SU-DHL-6 (cell line): ENCODE measurements around the gene EPB41L3.

Source experiments
- H2AFZ ChIP-seq: fragments of 200-600 bp; sonication (generic); 2 replicates; pipeline ENCODE4 v1.6.1; 2014; ENCODE audit warnings: low read depth, mild to moderate bottlenecking, moderate library complexity, mixed read lengths, antibody characterized with exemption, low read length; ENCODE audit not compliant: severe bottlenecking
- H3F3A ChIP-seq: fragments of 200-600 bp; shearing (Covaris generic); 2 replicates; pipeline ENCODE4 v1.6.0; 2016; ENCODE audit warnings: antibody characterized with exemption, mild to moderate bottlenecking; ENCODE audit not compliant: insufficient read depth
- H3K27ac ChIP-seq: fragments of 200-600 bp; sonication (generic); 2 replicates; pipeline ENCODE4 v1.5.1; 2016; ENCODE audit warnings: low read depth, mild to moderate bottlenecking, low read length, moderate library complexity, mixed read lengths
- H3K27me3 ChIP-seq: fragments of 200-600 bp; sonication (generic), shearing (Covaris generic); 2 replicates; pipeline ENCODE4 v1.6.0; 2014; ENCODE audit warnings: mild to moderate bottlenecking, low read length
- H3K36me3 ChIP-seq: fragments of 200-600 bp; sonication (generic); 2 replicates; pipeline ENCODE4 v1.6.1; 2014; ENCODE audit warnings: mild to moderate bottlenecking, low read length, mixed read lengths
- H3K4me2 ChIP-seq: fragments of 300-600, 200-600 bp; shearing (Covaris generic), sonication (generic); 2 replicates; pipeline ENCODE4 v1.6.0; 2014; ENCODE audit warnings: low read length, low read depth, mild to moderate bottlenecking; ENCODE audit not compliant: poor library complexity, severe bottlenecking
- H3K4me3 ChIP-seq: fragments of 200-600 bp; sonication (generic); 2 replicates; pipeline ENCODE4 v1.5.1; 2014; ENCODE audit warnings: antibody characterized with exemption, low read length, mild to moderate bottlenecking, mixed read lengths; ENCODE audit not compliant: insufficient read depth, poor library complexity, severe bottlenecking
- H3K79me2 ChIP-seq: fragments of 200-600 bp; sonication (generic); 2 replicates; pipeline ENCODE4 v1.6.1; 2014; ENCODE audit warnings: mild to moderate bottlenecking, low read length, moderate library complexity; ENCODE audit not compliant: insufficient read depth
- H3K9ac ChIP-seq: fragments of 200-600 bp; sonication (generic); 2 replicates; pipeline ENCODE4 v1.7.0; 2014; ENCODE audit warnings: mild to moderate bottlenecking, low read length
- H3K9me2 ChIP-seq: fragments of 200-600 bp; sonication (generic); replicated peaks from 2 replicates; pipeline ENCODE4 v1.6.1; 2014; ENCODE audit warnings: low read length; ENCODE audit not compliant: insufficient read depth
- H3K9me3 ChIP-seq: fragments of 200-600 bp; sonication (generic); 2 replicates; pipeline ENCODE4 v1.6.1; 2014; ENCODE audit warnings: low read length, mixed read lengths; ENCODE audit not compliant: insufficient read depth
- H4K20me1 ChIP-seq: fragments of 200-600 bp; sonication (generic); 2 replicates; pipeline ENCODE4 v1.6.1; 2014; ENCODE audit warnings: low read depth, mild to moderate bottlenecking, antibody characterized with exemption, low read length, moderate library complexity, mixed read lengths
- EZH2phosphoT487 ChIP-seq: fragments of 200-600 bp; sonication (generic), shearing (Covaris generic); conservative IDR thresholded peaks from 2 replicates; pipeline ENCODE4 v1.6.1; 2018; ENCODE audit warnings: mild to moderate bottlenecking, antibody characterized with exemption, low read length, moderate library complexity, mixed read lengths
- TF ChIP-seq, protein P1 (sequence below): fragments of 200-600 bp; sonication (generic); IDR thresholded peaks from one replicate; pipeline ENCODE4 v1.5.1; 2017; ENCODE audit warnings: antibody characterized with exemption, mild to moderate bottlenecking, low read length, moderate library complexity; ENCODE audit not compliant: insufficient read depth, poor library complexity, severe bottlenecking

The EPB41L3 gene

DNA sequence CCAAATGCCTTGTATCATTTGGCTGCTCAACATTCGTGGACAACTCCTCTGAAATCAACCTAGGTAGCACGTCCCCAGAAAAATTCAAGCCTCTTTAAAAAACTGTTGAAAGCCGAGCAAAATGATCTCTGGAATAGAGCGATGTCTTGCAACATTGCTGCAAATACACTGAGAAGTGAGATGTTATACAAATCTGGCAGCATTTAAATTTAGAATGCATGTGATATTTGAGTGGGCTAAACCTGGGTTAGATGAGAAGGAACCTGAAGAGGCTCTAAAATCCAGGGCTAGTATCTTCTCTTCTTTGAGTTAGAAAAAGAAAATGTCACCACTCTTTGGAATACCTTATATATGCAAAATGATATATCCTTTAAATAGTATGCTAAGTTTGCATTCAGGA is 166.8 kb downstream of the EPB41L3 start:
- H3K9me3 ChIP-seq, result no peaks in the 10 kb centered on the region
- no peak overlapping the region for H3K27ac ChIP-seq
- TF ChIP-seq, protein P1, sequence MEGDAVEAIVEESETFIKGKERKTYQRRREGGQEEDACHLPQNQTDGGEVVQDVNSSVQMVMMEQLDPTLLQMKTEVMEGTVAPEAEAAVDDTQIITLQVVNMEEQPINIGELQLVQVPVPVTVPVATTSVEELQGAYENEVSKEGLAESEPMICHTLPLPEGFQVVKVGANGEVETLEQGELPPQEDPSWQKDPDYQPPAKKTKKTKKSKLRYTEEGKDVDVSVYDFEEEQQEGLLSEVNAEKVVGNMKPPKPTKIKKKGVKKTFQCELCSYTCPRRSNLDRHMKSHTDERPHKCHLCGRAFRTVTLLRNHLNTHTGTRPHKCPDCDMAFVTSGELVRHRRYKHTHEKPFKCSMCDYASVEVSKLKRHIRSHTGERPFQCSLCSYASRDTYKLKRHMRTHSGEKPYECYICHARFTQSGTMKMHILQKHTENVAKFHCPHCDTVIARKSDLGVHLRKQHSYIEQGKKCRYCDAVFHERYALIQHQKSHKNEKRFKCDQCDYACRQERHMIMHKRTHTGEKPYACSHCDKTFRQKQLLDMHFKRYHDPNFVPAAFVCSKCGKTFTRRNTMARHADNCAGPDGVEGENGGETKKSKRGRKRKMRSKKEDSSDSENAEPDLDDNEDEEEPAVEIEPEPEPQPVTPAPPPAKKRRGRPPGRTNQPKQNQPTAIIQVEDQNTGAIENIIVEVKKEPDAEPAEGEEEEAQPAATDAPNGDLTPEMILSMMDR, result no peak
- no peak for TF ChIP-seq EZH2phosphoT487
- H2AFZ ChIP-seq, result no peak overlapping the region
- H3K79me2 ChIP-seq, result no peaks in the 10 kb centered on the region
- no peaks in the 10 kb centered on the region for H3K27me3 ChIP-seq
- H3F3A ChIP-seq, result no peaks in the 10 kb centered on the region
- no peaks in the 10 kb centered on the region for H4K20me1 ChIP-seq
- H3K4me3 ChIP-seq, result no peak overlapping the region
- H3K9me2 ChIP-seq, result no peaks in the 10 kb centered on the region
- no peaks in the 10 kb centered on the region for H3K36me3 ChIP-seq
- no peak overlapping the region for H3K9ac ChIP-seq
- no peak overlapping the region for H3K4me2 ChIP-seq

DNA sequence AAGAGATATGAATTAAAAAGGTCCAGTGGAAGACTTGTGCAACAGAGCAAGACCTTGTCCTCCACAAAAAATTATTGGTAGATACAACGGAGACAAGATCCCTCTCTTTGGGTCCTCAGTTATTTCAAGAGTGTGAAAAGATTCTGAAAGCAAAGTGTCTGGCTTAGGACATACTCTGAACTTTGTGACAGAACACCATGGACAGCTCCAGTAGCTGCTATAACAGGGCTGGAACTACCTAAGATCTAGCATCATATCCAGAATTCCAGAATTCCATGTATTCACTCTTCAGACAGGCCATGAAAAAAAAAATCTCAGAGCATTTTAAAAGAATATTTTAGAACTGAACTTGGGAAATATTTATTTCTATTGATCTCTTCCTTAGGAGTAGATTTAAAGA is 173.5 kb downstream of the EPB41L3 start:
- Histone ChIP-seq H3K9me2 (no peaks in the 10 kb centered on the region), H3K27ac (no peak overlapping the region), H2AFZ (no peak overlapping the region), H3K36me3 (no peaks in the 10 kb centered on the region), H3K79me2 (no peaks in the 10 kb centered on the region), H3K27me3 (no peaks in the 10 kb centered on the region), H3K4me2 (no peak overlapping the region), H3K9me3 (no peaks in the 10 kb centered on the region), H3K9ac (no peak overlapping the region), H3K4me3 (no peak overlapping the region), H3F3A (no peaks in the 10 kb centered on the region), H4K20me1 (no peaks in the 10 kb centered on the region)
- TF ChIP-seq, protein P1, result no peak
- no peak for TF ChIP-seq EZH2phosphoT487

DNA sequence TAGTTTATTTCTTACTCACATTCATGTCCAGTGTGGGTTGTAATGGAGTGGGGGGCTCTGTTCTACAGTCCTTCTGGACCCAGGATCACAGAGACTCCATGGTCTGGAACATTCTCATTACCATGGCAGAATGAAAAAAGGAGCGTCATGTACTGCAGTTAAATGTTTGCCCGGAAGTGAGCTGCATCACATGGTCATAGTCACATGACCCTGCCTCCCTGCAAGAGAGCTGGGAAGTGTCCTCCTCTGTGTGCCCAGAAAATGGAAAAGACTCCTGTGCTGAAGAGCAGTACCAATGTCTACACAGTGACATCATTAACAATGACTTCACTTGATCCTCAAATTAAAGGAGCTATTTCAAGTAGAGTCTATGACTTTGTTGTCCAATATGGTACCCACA is 174.3 kb downstream of the EPB41L3 start:
- TF ChIP-seq EZH2phosphoT487, result no peak
- TF ChIP-seq, protein P1, result no peak
- Histone ChIP-seq H3K27ac (no peak overlapping the region), H3F3A (no peaks in the 10 kb centered on the region), H3K79me2 (no peaks in the 10 kb centered on the region), H3K9me3 (no peaks in the 10 kb centered on the region), H3K4me3 (no peak overlapping the region), H4K20me1 (no peaks in the 10 kb centered on the region), H3K9ac (no peak overlapping the region), H3K36me3 (no peaks in the 10 kb centered on the region), H2AFZ (no peak overlapping the region), H3K4me2 (no peak overlapping the region), H3K27me3 (no peaks in the 10 kb centered on the region), H3K9me2 (no peaks in the 10 kb centered on the region)

DNA sequence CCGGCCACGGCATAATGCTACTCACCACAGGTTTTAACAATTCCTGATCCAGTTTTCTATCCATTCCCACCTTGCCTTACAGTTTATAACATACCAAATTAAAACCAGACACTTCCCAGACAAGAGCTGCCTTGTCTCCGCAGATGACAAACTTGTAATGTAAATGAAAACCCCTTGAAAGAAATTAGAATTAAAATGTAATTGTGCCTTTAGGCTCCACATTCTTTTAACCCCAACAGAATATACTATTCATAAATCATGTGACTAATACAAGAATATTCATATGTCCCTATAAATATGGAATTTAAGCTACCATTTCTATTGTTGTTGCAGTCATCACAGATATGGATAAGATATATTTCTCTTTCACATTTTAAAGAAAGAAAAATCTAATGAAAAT is 178.4 kb downstream of the EPB41L3 start:
- Histone ChIP-seq H3K27me3 (no peaks in the 10 kb centered on the region), H3K9me2 (no peaks in the 10 kb centered on the region), H3K9ac (no peak overlapping the region), H3F3A (no peaks in the 10 kb centered on the region), H2AFZ (no peak overlapping the region), H4K20me1 (no peaks in the 10 kb centered on the region), H3K36me3 (no peaks in the 10 kb centered on the region), H3K9me3 (no peaks in the 10 kb centered on the region), H3K79me2 (no peaks in the 10 kb centered on the region), H3K4me3 (no peak overlapping the region), H3K4me2 (no peak overlapping the region), H3K27ac (no peak overlapping the region)
- TF ChIP-seq, protein P1, result no peak
- no peak for TF ChIP-seq EZH2phosphoT487
